22Rv1 (cell line): ENCODE data around the gene PREX1.

Experiments used
- H3K27ac ChIP-seq: fragments of 450-650 bp; 2 replicates; pipeline ENCODE4 v1.5.1; 2017
- CTCF ChIP-seq: fragments of 450-650 bp; IDR thresholded peaks from 2 replicates; pipeline ENCODE4 v1.5.1; 2017; ENCODE audit warnings: mild to moderate bottlenecking
- ZFX ChIP-seq: fragments of 450-650 bp; IDR thresholded peaks from 2 replicates; pipeline ENCODE4 v1.6.1; 2017; ENCODE audit warnings: antibody characterized with exemption, borderline replicate concordance

Gene PREX1

GRCh38 chr20:48823960-48824498 lies 3.8 kb downstream of the PREX1 start:
- no peak for TF ChIP-seq CTCF
- TF ChIP-seq ZFX: no peak
- no peak overlapping the region for H3K27ac ChIP-seq

- H3K27ac ChIP-seq: no peak overlapping the region
Measured at GRCh38 chr20:48823476-48823875, 4.3 kb downstream of the PREX1 start.

GRCh38 chr20:48822879-48823385 lies 4.9 kb downstream of the PREX1 start:
- H3K27ac ChIP-seq: no peak overlapping the region
- TF ChIP-seq CTCF (no peak), ZFX (no peak)

More at GRCh38 chr20:48823476-48823875, 4.3 kb downstream of the PREX1 start:
- no peak for TF ChIP-seq ZFX
- no peak for TF ChIP-seq CTCF

- TF ChIP-seq ZFX: no peak
- no peak for TF ChIP-seq CTCF
- no peak overlapping the region for H3K27ac ChIP-seq
Measured at GRCh38 chr20:48822178-48822577, 5.6 kb downstream of the PREX1 start.

GRCh38 chr20:48821261-48821920 lies 6.4 kb downstream of the PREX1 start:
- TF ChIP-seq CTCF: no peak
- no peak for TF ChIP-seq ZFX
- no peak overlapping the region for H3K27ac ChIP-seq

GRCh38 chr20:48820649-48820973 lies 7.2 kb downstream of the PREX1 start:
- TF ChIP-seq CTCF (no peak), ZFX (no peak)
- no peak overlapping the region for H3K27ac ChIP-seq

- no peak for TF ChIP-seq ZFX
- TF ChIP-seq CTCF: no peak
- H3K27ac ChIP-seq: no peak overlapping the region
Measured at GRCh38 chr20:48819821-48820648, 7.8 kb downstream of the PREX1 start.
